ENCODE measurements around the gene TEX2.
"Not testable (repeated sequence)": the region's sequence is repeated elsewhere in the genome, so short reads cannot be mapped to it uniquely, and the experiment has no call there.

TEX2 gene

GRCh38 chr17:64230791-64231408 is 32.2 kb downstream of the TEX2 start:
- no peaks in the 10 kb centered on the region for H3K27me3 Mint-ChIP-seq
- H3K27ac Mint-ChIP-seq, result no peak overlapping the region
- H3K4me3 Mint-ChIP-seq, result no peak overlapping the region
- no peaks in the 10 kb centered on the region for H3K9me3 Mint-ChIP-seq
- H3K36me3 Mint-ChIP-seq, result peaks cover 8% of the 10 kb centered on the region
- H3K4me1 Mint-ChIP-seq, result peaks cover 18% of the 10 kb centered on the region

- H3K4me1 Mint-ChIP-seq, result peaks cover 17% of the 10 kb centered on the region
- H3K9me3 Mint-ChIP-seq, result no peaks in the 10 kb centered on the region
- no peaks in the 10 kb centered on the region for H3K27me3 Mint-ChIP-seq
- peaks cover 6% of the 10 kb centered on the region for H3K36me3 Mint-ChIP-seq
- H3K27ac Mint-ChIP-seq, result no peak overlapping the region
- H3K4me3 Mint-ChIP-seq, result no peak overlapping the region
Observed at GRCh38 chr17:64229815-64230728, 33.0 kb downstream of the TEX2 start.

DNA sequence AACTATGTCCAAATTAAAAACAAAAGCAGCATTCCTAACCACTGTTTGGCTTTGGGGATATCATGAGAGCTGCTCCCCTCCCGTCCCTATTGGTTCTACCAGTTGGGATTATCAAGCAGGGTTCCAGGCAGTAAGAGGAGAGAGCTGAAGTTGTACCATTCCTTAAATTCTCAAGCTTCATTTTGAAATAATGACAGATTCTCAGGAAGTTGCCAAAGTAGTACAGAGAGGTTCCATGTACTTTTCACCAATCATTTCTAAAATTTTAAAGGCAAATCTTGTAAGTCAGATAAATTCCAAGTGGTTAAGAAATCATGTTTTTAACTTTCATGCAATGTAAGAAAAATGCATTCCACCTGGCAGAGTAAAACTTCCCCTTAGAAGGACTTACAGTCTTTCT is 36.9 kb downstream of the TEX2 start:
- Mint-ChIP-seq H3K4me1 (peaks cover 17% of the 10 kb centered on the region), H3K4me3 (no peak overlapping the region), H3K27ac (no peak overlapping the region), H3K36me3 (peaks cover 4% of the 10 kb centered on the region), H3K27me3 (no peaks in the 10 kb centered on the region), H3K9me3 (peaks cover 6% of the 10 kb centered on the region)

DNA sequence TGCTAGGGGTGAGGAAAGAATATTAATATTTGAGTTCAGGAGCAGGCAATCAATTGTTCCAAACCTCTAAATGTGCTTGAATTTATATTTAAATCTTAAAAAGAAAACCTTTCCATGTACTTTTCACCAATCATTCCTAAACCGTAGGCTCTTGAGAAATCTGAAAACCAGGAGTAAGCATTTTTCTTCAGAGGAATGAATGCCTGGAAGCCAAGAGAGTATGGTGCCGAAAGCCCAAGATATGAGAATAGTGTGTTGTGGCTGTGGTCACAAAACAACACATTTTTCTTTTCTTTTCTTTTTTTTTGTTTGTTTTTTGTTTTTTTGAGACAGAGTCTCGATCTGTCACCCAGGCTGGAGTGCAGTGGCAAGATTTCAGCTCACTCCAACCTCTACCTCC is 37.6 kb downstream of the TEX2 start:
- H3K9me3 Mint-ChIP-seq, result peaks cover 6% of the 10 kb centered on the region
- no peaks in the 10 kb centered on the region for H3K27me3 Mint-ChIP-seq
- H3K4me1 Mint-ChIP-seq, result peaks cover 17% of the 10 kb centered on the region
- peaks cover 6% of the 10 kb centered on the region for H3K36me3 Mint-ChIP-seq
- no peak overlapping the region for H3K4me3 Mint-ChIP-seq
- H3K27ac Mint-ChIP-seq, result no peak overlapping the region

DNA sequence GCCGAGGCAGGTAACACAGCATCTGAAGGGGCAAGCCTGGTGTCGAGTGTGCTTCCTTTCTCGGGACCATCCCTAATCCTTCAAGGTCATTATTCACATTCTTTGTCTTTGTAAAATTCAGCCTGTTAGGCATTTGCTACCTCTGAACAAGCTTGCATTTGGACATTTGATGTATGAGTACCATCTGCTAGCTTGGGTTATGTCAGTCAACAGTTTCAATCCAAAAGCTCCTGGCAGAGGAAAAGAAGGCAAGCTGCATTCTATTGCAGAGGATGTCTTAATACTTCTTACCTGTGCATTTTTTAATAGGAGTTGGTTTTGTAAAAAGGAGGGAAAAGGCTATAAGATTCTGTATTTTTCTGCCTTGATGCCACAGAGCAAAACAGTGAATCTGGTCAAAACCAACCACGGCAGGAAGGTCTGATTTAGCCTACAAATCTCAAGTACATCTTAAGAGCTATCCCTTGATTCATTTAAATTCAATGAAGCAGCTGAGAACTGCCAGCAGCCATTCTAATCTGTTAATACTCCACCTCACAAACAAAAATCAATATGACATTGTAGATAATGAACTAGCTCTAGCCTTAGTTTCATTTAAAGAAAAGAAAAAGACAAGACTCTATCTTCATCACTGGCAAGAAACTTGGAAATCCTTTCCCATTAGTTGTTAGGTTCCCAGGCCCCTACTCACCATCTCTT is 39.0 kb downstream of the TEX2 start:
- peaks cover 6% of the 10 kb centered on the region for H3K36me3 Mint-ChIP-seq
- H3K4me3 Mint-ChIP-seq, result no peak overlapping the region
- H3K27me3 Mint-ChIP-seq, result no peaks in the 10 kb centered on the region
- H3K9me3 Mint-ChIP-seq, result peaks cover 6% of the 10 kb centered on the region
- peaks cover 19% of the 10 kb centered on the region for H3K4me1 Mint-ChIP-seq
- H3K27ac Mint-ChIP-seq, result no peak overlapping the region

DNA sequence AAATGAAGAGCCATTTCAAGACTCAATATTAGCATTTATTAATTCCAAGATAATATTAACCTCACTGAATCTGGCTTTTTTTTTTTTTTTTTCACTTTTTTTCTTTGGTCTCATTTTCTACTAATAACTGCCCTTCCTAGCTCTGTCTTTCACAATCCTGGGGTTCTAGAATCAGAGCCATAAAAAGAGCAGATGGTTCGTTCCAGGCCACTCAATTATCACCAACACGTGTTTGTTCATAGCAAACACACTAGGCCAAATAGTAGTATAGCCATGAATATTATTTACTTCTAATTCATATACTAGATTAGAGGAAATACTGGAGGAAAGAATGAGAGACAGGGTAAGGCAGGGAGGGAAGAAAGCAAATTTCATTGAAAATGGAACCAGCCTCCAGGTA is 39.8 kb downstream of the TEX2 start:
- Mint-ChIP-seq H3K4me3 (no peak overlapping the region), H3K9me3 (peaks cover 6% of the 10 kb centered on the region), H3K36me3 (peaks cover 6% of the 10 kb centered on the region), H3K27ac (no peak overlapping the region), H3K4me1 (peaks cover 25% of the 10 kb centered on the region), H3K27me3 (no peaks in the 10 kb centered on the region)

GRCh38 chr17:64221679-64222078 is 41.4 kb downstream of the TEX2 start:
- H3K27ac Mint-ChIP-seq, result no peak overlapping the region
- H3K9me3 Mint-ChIP-seq, result peaks cover 6% of the 10 kb centered on the region
- no peaks in the 10 kb centered on the region for H3K27me3 Mint-ChIP-seq
- no peak overlapping the region for H3K4me3 Mint-ChIP-seq
- H3K36me3 Mint-ChIP-seq, result peaks cover 6% of the 10 kb centered on the region
- H3K4me1 Mint-ChIP-seq, result peaks cover 39% of the 10 kb centered on the region

DNA sequence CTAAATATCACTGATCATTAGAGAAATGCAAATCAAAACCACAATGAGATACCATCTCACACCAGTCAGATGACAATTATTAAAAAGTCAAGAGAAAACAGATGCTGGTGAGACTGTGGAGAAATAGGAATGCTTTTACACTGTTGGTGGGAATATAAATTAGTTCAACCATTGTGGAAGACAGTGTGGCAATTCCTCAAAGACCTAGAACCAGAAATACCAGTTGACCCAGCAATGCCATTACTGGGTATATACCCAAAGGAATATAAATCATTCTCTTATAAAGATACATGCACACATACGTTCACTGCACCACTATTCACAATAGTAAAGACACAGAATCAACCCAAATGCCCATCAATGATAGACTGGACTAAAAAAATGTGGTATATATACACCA is 42.5 kb downstream of the TEX2 start:
- H3K27ac Mint-ChIP-seq, H3K4me3 Mint-ChIP-seq, H3K9me3 Mint-ChIP-seq, H3K36me3 Mint-ChIP-seq, H3K27me3 Mint-ChIP-seq: not testable (repeated sequence)
- peaks cover 47% of the 10 kb centered on the region for H3K4me1 Mint-ChIP-seq

- no peak overlapping the region for H3K4me3 Mint-ChIP-seq
- H3K4me1 Mint-ChIP-seq, result peaks cover 46% of the 10 kb centered on the region
- H3K27me3 Mint-ChIP-seq, result no peaks in the 10 kb centered on the region
- no peak overlapping the region for H3K27ac Mint-ChIP-seq
- peaks cover 6% of the 10 kb centered on the region for H3K36me3 Mint-ChIP-seq
- peaks cover 6% of the 10 kb centered on the region for H3K9me3 Mint-ChIP-seq
Observed at GRCh38 chr17:64219571-64219970, 43.5 kb downstream of the TEX2 start.

- no peaks in the 10 kb centered on the region for H3K27me3 Mint-ChIP-seq
- peaks cover 13% of the 10 kb centered on the region for H3K36me3 Mint-ChIP-seq
- peaks cover 6% of the 10 kb centered on the region for H3K9me3 Mint-ChIP-seq
- no peak overlapping the region for H3K4me3 Mint-ChIP-seq
- H3K4me1 Mint-ChIP-seq, result peaks cover 41% of the 10 kb centered on the region
- H3K27ac Mint-ChIP-seq, result peak overlapping the region; percentile 59
Observed at GRCh38 chr17:64218066-64218465, 45.0 kb downstream of the TEX2 start.

DNA sequence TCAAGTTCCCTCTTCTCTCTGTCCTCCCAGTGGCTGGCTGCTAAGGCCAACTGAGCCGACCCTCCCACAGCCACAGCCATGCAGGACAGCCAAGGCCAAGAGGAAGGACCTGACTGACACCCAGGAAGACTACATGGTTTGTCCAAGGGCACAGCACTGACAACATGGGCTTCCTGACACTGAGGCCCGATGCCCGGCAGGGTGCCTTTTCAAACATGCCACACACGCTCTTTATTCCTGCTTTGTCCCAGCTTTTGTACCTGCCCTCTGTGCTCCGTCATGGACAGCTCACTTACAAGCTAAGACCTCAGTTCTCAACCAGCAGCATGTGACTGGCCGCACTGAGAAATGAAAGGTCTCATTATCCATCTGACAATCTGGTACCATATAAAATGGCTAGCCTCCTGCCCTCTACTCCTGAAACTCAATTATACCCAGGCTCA is 45.8 kb downstream of the TEX2 start:
- Mint-ChIP-seq H3K27ac (peak overlapping the region; percentile 71), H3K27me3 (no peaks in the 10 kb centered on the region), H3K4me3 (no peak overlapping the region), H3K4me1 (peaks cover 41% of the 10 kb centered on the region), H3K36me3 (peaks cover 20% of the 10 kb centered on the region), H3K9me3 (peaks cover 6% of the 10 kb centered on the region)

DNA sequence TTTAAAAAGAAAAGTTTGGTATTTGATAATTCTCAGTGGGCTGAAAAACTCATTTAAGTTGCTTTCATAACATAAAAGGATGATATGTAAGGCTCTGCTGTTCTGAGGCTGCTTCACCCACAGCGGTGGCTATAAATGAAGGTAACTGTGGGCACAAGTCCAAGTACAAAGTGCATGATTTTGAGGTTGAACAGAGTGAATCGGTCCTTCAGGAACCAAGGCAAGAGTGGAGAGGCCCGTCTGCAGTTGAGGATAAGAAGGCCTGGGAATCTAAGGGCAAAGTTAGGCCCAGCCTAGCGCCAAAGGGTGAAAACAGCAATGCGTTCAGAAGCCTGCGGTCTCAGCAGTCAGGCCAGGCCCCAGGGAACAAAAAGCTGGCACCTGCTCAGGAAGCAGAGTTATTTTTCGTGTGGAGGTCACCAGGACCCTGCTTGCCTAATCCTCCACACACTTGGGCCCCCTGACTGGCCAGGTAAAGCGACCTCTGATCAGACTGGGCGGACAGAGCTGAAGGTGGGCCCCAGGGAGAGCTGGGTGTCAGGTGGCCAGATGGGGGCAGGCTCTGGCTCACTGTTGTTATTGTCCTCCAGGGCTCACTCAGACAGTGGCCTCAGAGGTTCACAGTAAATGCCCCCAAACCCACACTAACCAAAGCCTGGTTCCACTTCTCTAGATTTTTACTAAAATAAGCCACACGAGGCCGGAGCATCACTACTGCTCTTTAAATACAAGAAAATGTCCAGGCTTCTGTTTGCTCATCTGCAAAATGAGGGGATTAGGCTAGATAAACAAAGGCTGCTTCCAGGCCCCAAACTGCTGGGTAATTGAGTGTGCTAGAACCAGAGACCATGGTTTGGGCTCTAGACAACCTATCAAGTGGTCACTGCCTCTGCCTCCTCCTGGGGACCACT is 46.5 kb downstream of the TEX2 start:
- no peak overlapping the region for H3K4me3 Mint-ChIP-seq
- no peak overlapping the region for H3K27ac Mint-ChIP-seq
- peaks cover 45% of the 10 kb centered on the region for H3K4me1 Mint-ChIP-seq
- no peaks in the 10 kb centered on the region for H3K27me3 Mint-ChIP-seq
- H3K36me3 Mint-ChIP-seq, result peaks cover 22% of the 10 kb centered on the region
- H3K9me3 Mint-ChIP-seq, result peaks cover under 1% of the 10 kb centered on the region

- Mint-ChIP-seq H3K4me1 (peaks cover 45% of the 10 kb centered on the region), H3K9me3 (no peaks in the 10 kb centered on the region), H3K4me3 (no peak overlapping the region), H3K27ac (no peak overlapping the region), H3K27me3 (no peaks in the 10 kb centered on the region), H3K36me3 (peaks cover 20% of the 10 kb centered on the region)
Observed at GRCh38 chr17:64216000-64216337, 47.1 kb downstream of the TEX2 start.

GRCh38 chr17:64214950-64215349 is 48.1 kb downstream of the TEX2 start:
- no peak overlapping the region for H3K4me3 Mint-ChIP-seq
- peaks cover 18% of the 10 kb centered on the region for H3K36me3 Mint-ChIP-seq
- H3K4me1 Mint-ChIP-seq, result peaks cover 47% of the 10 kb centered on the region
- no peak overlapping the region for H3K27ac Mint-ChIP-seq
- no peaks in the 10 kb centered on the region for H3K27me3 Mint-ChIP-seq
- H3K9me3 Mint-ChIP-seq, result no peaks in the 10 kb centered on the region
